OCI-LY1 (cell line): ENCODE measurements around the gene NEDD4L.

Experiments
- CTCF ChIP-seq: fragments of 200-600 bp; sonication (generic), shearing (Covaris generic); IDR thresholded peaks from 2 replicates; pipeline ENCODE4 v1.5.1; 2017; ENCODE audit warnings: mild to moderate bottlenecking, antibody characterized with exemption, low read length, moderate library complexity, mixed read lengths
- EZH2 ChIP-seq: fragments of 200-600 bp; sonication (generic), shearing (Covaris generic); IDR thresholded peaks from 2 replicates; pipeline ENCODE4 v1.8.0; 2017; ENCODE audit warnings: borderline replicate concordance, mixed run types, mild to moderate bottlenecking, antibody characterized with exemption, low read length, moderate library complexity, mixed read lengths

- TF ChIP-seq CTCF = no peak
- TF ChIP-seq EZH2 = no peak
These were observed 60.1 kb downstream of the NEDD4L start for GRCh38 chr18:58104096-58104495.
